GM18499 (cell line): ENCODE measurements around the gene CCDC141.

Source experiments
- ATAC-seq: cut with Tn5 transposase; IDR thresholded peaks from one replicate; pipeline ENCODE4 v1.9.1; 2021; ENCODE audit warnings: moderate number of reproducible peaks; ENCODE audit not compliant: insufficient read depth, unreplicated experiment

The CCDC141 gene

GRCh38 chr2:178920916-178921513 is 128.9 kb downstream of the CCDC141 start:
- ATAC-seq = no peak

- ATAC-seq = no peak
Measured at GRCh38 chr2:178917555-178917954, 132.4 kb downstream of the CCDC141 start.

GRCh38 chr2:178915423-178916173 is 134.3 kb downstream of the CCDC141 start:
- no peak for ATAC-seq

- ATAC-seq = no peak
Measured at GRCh38 chr2:178914259-178914849, 135.6 kb downstream of the CCDC141 start.

GRCh38 chr2:178913049-178913441 is 136.9 kb downstream of the CCDC141 start:
- no peak for ATAC-seq

GRCh38 chr2:178912416-178913048 is 137.4 kb downstream of the CCDC141 start:
- no peak for ATAC-seq

- ATAC-seq = no peak
Measured at GRCh38 chr2:178911039-178911438, 138.9 kb downstream of the CCDC141 start.

- ATAC-seq = no peak
Measured at GRCh38 chr2:178910005-178910404, 139.9 kb downstream of the CCDC141 start.

GRCh38 chr2:178909507-178909906 is 140.4 kb downstream of the CCDC141 start:
- no peak for ATAC-seq

GRCh38 chr2:178908810-178909209 is 141.1 kb downstream of the CCDC141 start:
- no peak for ATAC-seq

- ATAC-seq = no peak
Measured at GRCh38 chr2:178905261-178905660, 144.7 kb downstream of the CCDC141 start.

- ATAC-seq = no peak
Measured at GRCh38 chr2:178899656-178900055, 150.3 kb downstream of the CCDC141 start.

- no peak for ATAC-seq
Measured at GRCh38 chr2:178895872-178896271, 154.1 kb downstream of the CCDC141 start.

GRCh38 chr2:178895171-178895570 is 154.8 kb downstream of the CCDC141 start:
- ATAC-seq = no peak

- no peak for ATAC-seq
Measured at GRCh38 chr2:178892751-178893625, 156.9 kb downstream of the CCDC141 start.

- no peak for ATAC-seq
Measured at GRCh38 chr2:178891959-178892485, 157.9 kb downstream of the CCDC141 start.

- ATAC-seq = peak; percentile 79
Measured at GRCh38 chr2:178891265-178891958, 158.5 kb downstream of the CCDC141 start.

- ATAC-seq = no peak
Measured at GRCh38 chr2:178886006-178886405, 163.9 kb downstream of the CCDC141 start.

GRCh38 chr2:178884440-178884839 is 165.5 kb downstream of the CCDC141 start:
- no peak for ATAC-seq
